AG04450 (cell line): Measurements from ENCODE around the gene OOSP2. TPM values are rescaled to one million over a fixed set of nuclear protein-coding genes. Genes with fewer than 3 reads are reported as not detected.

ENCODE experiments used
- CTCF ChIA-PET: fragments of 300-600, 350-600 bp; formaldehyde crosslinking; extraction: SDS; loops from one replicate; lab custom pipeline; 2022; ENCODE audit warnings: antibody characterized with exemption, inconsistent platforms; lab: Charles Lee
- POLR2A ChIA-PET: fragments of 350-600 bp; formaldehyde crosslinking; extraction: SDS; loops from one replicate; lab custom pipeline; 2021; ENCODE audit warnings: antibody characterized with exemption, inconsistent platforms; lab: Yijun Ruan, JAX
- DNase-seq: peaks from one replicate; pipeline ENCODE4 v3.0.0-alpha.2; 2011; ENCODE audit warnings: low read depth, low spot score
- H3K27ac ChIP-seq: one replicate; pipeline ENCODE4 v1.5.1; 2012; ENCODE audit warnings: low read depth, low read length, control low read depth
- H3K27me3 ChIP-seq: one replicate; pipeline ENCODE4 v1.6.0; 2012; ENCODE audit warnings: low read length; ENCODE audit not compliant: control insufficient read depth, insufficient read depth
- H3K4me3 ChIP-seq: 2 replicates; pipeline ENCODE4 v1.5.1; 2011; ENCODE audit warnings: mild to moderate bottlenecking, low read depth, low read length, control low read depth
- H3K9me3 ChIP-seq: 2 replicates; pipeline ENCODE4 v1.5.1; 2012; ENCODE audit warnings: low read length; ENCODE audit not compliant: control insufficient read depth, insufficient read depth
- polyA minus RNA-seq: library from RNA; depleted of rRNA, polyadenylated mRNA; stranded (reverse); fragments of >200 nt; gene quantifications from 2 replicates; pipeline ENCODE4 v1.2.3, GENCODE V29; 2011; rRNA and poly(A)+ RNA removed
- polyA plus RNA-seq: library from polyadenylated mRNA; depleted of rRNA; stranded (reverse); fragments of >200 nt; gene quantifications from 2 replicates; pipeline ENCODE4 v1.2.3, GENCODE V29; 2011; rRNA removed
- TF ChIP-seq, protein P1 (sequence below): IDR thresholded peaks from 2 replicates; pipeline ENCODE4 v1.5.1; 2011; ENCODE audit warnings: low read depth, low read length, control low read depth, inconsistent platforms

OOSP2 gene
- polyA plus RNA-seq (not detected in 2 replicates), polyA minus RNA-seq (not detected in 2 replicates)

- Histone ChIP-seq H3K9me3 (peaks cover 12% of the 10 kb centered on the region; the same call in 1 of the 2 replicates), H3K27ac (no peak within 1 kb of the TSS), H3K4me3 (no peak within 1 kb of the TSS), H3K27me3 (no peaks in the 10 kb centered on the region)
- no peak for DNase-seq
- ChIA-PET CTCF (no interaction called here), POLR2A (no interaction called here)
- TF ChIP-seq, protein P1, sequence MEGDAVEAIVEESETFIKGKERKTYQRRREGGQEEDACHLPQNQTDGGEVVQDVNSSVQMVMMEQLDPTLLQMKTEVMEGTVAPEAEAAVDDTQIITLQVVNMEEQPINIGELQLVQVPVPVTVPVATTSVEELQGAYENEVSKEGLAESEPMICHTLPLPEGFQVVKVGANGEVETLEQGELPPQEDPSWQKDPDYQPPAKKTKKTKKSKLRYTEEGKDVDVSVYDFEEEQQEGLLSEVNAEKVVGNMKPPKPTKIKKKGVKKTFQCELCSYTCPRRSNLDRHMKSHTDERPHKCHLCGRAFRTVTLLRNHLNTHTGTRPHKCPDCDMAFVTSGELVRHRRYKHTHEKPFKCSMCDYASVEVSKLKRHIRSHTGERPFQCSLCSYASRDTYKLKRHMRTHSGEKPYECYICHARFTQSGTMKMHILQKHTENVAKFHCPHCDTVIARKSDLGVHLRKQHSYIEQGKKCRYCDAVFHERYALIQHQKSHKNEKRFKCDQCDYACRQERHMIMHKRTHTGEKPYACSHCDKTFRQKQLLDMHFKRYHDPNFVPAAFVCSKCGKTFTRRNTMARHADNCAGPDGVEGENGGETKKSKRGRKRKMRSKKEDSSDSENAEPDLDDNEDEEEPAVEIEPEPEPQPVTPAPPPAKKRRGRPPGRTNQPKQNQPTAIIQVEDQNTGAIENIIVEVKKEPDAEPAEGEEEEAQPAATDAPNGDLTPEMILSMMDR = no peak
Measured at GRCh38 chr11:60040109-60040508, at the start of gene OOSP2. Gene OOSP2, plus strand, starts transcription at chr11:60040409. Its CDS starts 51 bp downstream, at chr11:60040460.

DNA sequence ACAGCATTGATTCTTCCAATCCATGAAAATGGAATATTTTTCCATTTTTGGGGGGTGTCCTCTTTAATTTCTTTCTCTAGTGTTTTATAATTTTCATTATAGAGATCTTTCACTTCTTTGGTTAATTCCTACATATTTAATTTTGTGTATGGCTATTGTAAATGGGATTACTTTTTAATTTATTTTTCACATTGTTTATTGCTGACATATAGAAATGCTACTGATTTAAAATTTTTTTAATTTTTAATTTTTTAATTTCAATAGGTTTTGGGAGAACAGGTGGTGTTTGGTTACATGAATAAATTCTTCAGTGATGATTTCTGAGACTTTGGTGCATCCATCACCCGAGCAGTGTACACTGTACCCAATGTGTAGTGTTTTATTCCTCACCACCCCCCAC is 49.8 kb upstream of the OOSP2 start:
- ChIA-PET POLR2A (no interaction called here), CTCF (no interaction called here)
- Histone ChIP-seq H3K27me3 (no peaks in the 10 kb centered on the region), H3K4me3 (no peak overlapping the region), H3K27ac (no peak overlapping the region), H3K9me3 (no peaks in the 10 kb centered on the region)
- TF ChIP-seq, protein P1 = no peak
- no peak for DNase-seq

GRCh38 chr11:59992425-59992824 is 47.8 kb upstream of the OOSP2 start:
- ChIA-PET CTCF (no interaction called here), POLR2A (no interaction called here)
- DNase-seq = no peak
- TF ChIP-seq, protein P1 = no peak
- no peaks in the 10 kb centered on the region for H3K27me3 ChIP-seq
- H3K4me3 ChIP-seq = no peak overlapping the region
- no peak overlapping the region for H3K27ac ChIP-seq
- H3K9me3 ChIP-seq = no peaks in the 10 kb centered on the region

- Histone ChIP-seq H3K9me3 (no peaks in the 10 kb centered on the region), H3K27ac (no peak overlapping the region), H3K27me3 (no peaks in the 10 kb centered on the region), H3K4me3 (no peak overlapping the region)
- no peak for DNase-seq
- TF ChIP-seq, protein P1 = no peak
- POLR2A ChIA-PET = no interaction called here
- CTCF ChIA-PET = no interaction called here
Measured at GRCh38 chr11:59997800-59998199, 42.4 kb upstream of the OOSP2 start.

GRCh38 chr11:59999691-60000090 is 40.5 kb upstream of the OOSP2 start:
- Histone ChIP-seq H3K27me3 (no peaks in the 10 kb centered on the region), H3K9me3 (peaks cover 6% of the 10 kb centered on the region; the same call in 1 of the 2 replicates), H3K27ac (no peak overlapping the region), H3K4me3 (no peak overlapping the region)
- ChIA-PET POLR2A (no interaction called here), CTCF (no interaction called here)
- TF ChIP-seq, protein P1 = no peak
- DNase-seq = no peak
